HepG2 (cell line): ENCODE results near the gene RHD. TPM values are rescaled to one million over a fixed set of nuclear protein-coding genes. Genes with fewer than 3 reads are reported as not detected.

ENCODE experiments used
- CHD4 ChIP-seq: fragments of 200-600 bp; sonication (generic); IDR thresholded peaks from 2 replicates; pipeline ENCODE4 v1.7.0; 2017; ENCODE audit warnings: mild to moderate bottlenecking, low read length, borderline replicate concordance
- FOXC1 ChIP-seq: sonication (generic); formaldehyde crosslinking; IDR thresholded peaks from 2 replicates; pipeline ENCODE4 v1.8.0; 2022; ENCODE audit warnings: mild to moderate bottlenecking, missing genetic modification reagents, borderline replicate concordance
- MAZ ChIP-seq, 2 experiments: sonication (generic) in 1 of 2; formaldehyde crosslinking in 1 of 2; IDR thresholded peaks; 2 replicates each; pipeline versions ENCODE4 v1.5.0 to v1.6.1; 2012 to 2020; ENCODE audit warnings: low read depth in 2 of 2, mild to moderate bottlenecking in 2 of 2, borderline replicate concordance in 1 of 2, improper control_type of control experiment in 1 of 2, low read length in 1 of 2, missing genetic modification reagents in 1 of 2, moderate library complexity in 1 of 2
- MTF2 ChIP-seq: sonication (generic); formaldehyde crosslinking; IDR thresholded peaks from 2 replicates; pipeline ENCODE4 v1.5.0; 2020; ENCODE audit warnings: missing genetic modification reagents, borderline replicate concordance
- PITX1 ChIP-seq: sonication (generic); formaldehyde crosslinking; IDR thresholded peaks from 2 replicates; pipeline ENCODE4 v1.5.1; 2020; ENCODE audit warnings: mild to moderate bottlenecking, missing genetic modification reagents
- RAD21 ChIP-seq: fragments of 450-650 bp; formaldehyde crosslinking; IDR thresholded peaks from 2 replicates; pipeline ENCODE4 v1.5.0; 2020; ENCODE audit warnings: mild to moderate bottlenecking
- SNRNP70 ChIP-seq: fragments of 200-400 bp; formaldehyde crosslinking; IDR thresholded peaks from 2 replicates; pipeline ENCODE4 v1.6.1; 2017; ENCODE audit warnings: mild to moderate bottlenecking, low read depth, low read length, moderate library complexity
- ZFP62 ChIP-seq: sonication (generic); formaldehyde crosslinking; IDR thresholded peaks from 2 replicates; pipeline ENCODE4 v1.4.0; 2020; ENCODE audit warnings: missing genetic modification reagents
- ZNF225 ChIP-seq: sonication (generic); formaldehyde crosslinking; IDR thresholded peaks from 2 replicates; pipeline ENCODE4 v1.4.0; 2020; ENCODE audit warnings: mild to moderate bottlenecking, missing genetic modification reagents
- ZNF503 ChIP-seq: sonication (generic); formaldehyde crosslinking; IDR thresholded peaks from 2 replicates; pipeline ENCODE4 v1.4.0; 2020; ENCODE audit warnings: missing genetic modification reagents
- ZNF777 ChIP-seq: sonication (generic); formaldehyde crosslinking; IDR thresholded peaks from 2 replicates; pipeline ENCODE4 v1.4.0; 2020; ENCODE audit warnings: missing genetic modification reagents
- polyA plus RNA-seq, 8 experiments: library from polyadenylated mRNA; depleted of rRNA in 3 of 8; stranded (reverse) in 7 of 8; unstranded in 1 of 8; fragments of >200 nt; fragmentation: Illumina TruSeq in 4 of 8; extraction: Trizol in 4 of 8; gene quantifications; 2 replicates each; pipeline versions ENCODE4 v1.2.1 to v1.2.3, GENCODE V29; 2011 to 2016; ENCODE audit warnings: low read depth in 4 of 8, missing spikeins in 1 of 8, mixed read lengths in 1 of 8; ENCODE audit not compliant: insufficient read depth in 1 of 8
- total RNA-seq, 5 experiments: library from RNA; depleted of rRNA; stranded (reverse); fragments of >200 nt; fragmentation: Illumina TruSeq; extraction: Trizol; gene quantifications; 2 replicates each; pipeline ENCODE4 v1.2.3, GENCODE V29; 2016; ENCODE audit warnings: low read depth in 1 of 5
- TF ChIP-seq, protein P1 (sequence below): sonication (generic); formaldehyde crosslinking; IDR thresholded peaks from 2 replicates; pipeline ENCODE4 v1.4.0; 2020; ENCODE audit warnings: missing genetic modification reagents, mild to moderate bottlenecking, borderline replicate concordance
- TF ChIP-seq, protein P2 (sequence below): sonication (generic); formaldehyde crosslinking; IDR thresholded peaks from 2 replicates; pipeline ENCODE4 v1.9.0; 2022; ENCODE audit warnings: low read depth, missing genetic modification reagents
- TF ChIP-seq, protein P3 (sequence below): sonication (generic); formaldehyde crosslinking; IDR thresholded peaks from 2 replicates; pipeline ENCODE4 v1.5.0; 2020; ENCODE audit warnings: mild to moderate bottlenecking, missing genetic modification reagents

RHD gene
- total and polyA plus RNA-seq, 2 of the 13 experiments (the other 11 are each of a cell fraction or from before 2014, with no cell fraction given), result not detected

GRCh38 chr1:25247829-25248754 lies 24.2 kb upstream of the RHD start (continued):
- TF ChIP-seq ZNF503 (CRISPR knock-in tag), result no peak
- TF ChIP-seq MTF2 (CRISPR knock-in tag), result no peak
- TF ChIP-seq MAZ (IDR thresholded peaks at IDR 0.05; ENCODE audit: borderline replicate concordance, low read depth, low read length), result peak; percentile 8; the same call in 1 of the 2 replicates
- TF ChIP-seq MAZ (CRISPR knock-in tag; IDR thresholded peaks at IDR 0.05; ENCODE audit: low read depth), result 0 out of 2 replicates have a peak, but pooled peaks have one; percentile 60
- TF ChIP-seq ZFP62 (CRISPR knock-in tag), result no peak
- TF ChIP-seq, protein P1, sequence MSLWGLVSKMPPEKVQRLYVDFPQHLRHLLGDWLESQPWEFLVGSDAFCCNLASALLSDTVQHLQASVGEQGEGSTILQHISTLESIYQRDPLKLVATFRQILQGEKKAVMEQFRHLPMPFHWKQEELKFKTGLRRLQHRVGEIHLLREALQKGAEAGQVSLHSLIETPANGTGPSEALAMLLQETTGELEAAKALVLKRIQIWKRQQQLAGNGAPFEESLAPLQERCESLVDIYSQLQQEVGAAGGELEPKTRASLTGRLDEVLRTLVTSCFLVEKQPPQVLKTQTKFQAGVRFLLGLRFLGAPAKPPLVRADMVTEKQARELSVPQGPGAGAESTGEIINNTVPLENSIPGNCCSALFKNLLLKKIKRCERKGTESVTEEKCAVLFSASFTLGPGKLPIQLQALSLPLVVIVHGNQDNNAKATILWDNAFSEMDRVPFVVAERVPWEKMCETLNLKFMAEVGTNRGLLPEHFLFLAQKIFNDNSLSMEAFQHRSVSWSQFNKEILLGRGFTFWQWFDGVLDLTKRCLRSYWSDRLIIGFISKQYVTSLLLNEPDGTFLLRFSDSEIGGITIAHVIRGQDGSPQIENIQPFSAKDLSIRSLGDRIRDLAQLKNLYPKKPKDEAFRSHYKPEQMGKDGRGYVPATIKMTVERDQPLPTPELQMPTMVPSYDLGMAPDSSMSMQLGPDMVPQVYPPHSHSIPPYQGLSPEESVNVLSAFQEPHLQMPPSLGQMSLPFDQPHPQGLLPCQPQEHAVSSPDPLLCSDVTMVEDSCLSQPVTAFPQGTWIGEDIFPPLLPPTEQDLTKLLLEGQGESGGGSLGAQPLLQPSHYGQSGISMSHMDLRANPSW, result peak; percentile 76; the same call in 1 of the 2 replicates
- TF ChIP-seq, protein P2, sequence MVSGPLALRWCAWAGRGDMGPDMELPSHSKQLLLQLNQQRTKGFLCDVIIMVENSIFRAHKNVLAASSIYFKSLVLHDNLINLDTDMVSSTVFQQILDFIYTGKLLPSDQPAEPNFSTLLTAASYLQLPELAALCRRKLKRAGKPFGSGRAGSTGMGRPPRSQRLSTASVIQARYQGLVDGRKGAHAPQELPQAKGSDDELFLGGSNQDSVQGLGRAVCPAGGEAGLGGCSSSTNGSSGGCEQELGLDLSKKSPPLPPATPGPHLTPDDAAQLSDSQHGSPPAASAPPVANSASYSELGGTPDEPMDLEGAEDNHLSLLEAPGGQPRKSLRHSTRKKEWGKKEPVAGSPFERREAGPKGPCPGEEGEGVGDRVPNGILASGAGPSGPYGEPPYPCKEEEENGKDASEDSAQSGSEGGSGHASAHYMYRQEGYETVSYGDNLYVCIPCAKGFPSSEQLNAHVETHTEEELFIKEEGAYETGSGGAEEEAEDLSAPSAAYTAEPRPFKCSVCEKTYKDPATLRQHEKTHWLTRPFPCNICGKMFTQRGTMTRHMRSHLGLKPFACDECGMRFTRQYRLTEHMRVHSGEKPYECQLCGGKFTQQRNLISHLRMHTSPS (CRISPR knock-in tag), result peak; percentile 50; the same call in 1 of the 2 replicates
- TF ChIP-seq PITX1 (CRISPR knock-in tag), result peak; percentile 34; the same call in 1 of the 2 replicates
- 0 out of 2 replicates have a peak, but pooled peaks have one; percentile 3 for TF ChIP-seq FOXC1 (CRISPR knock-in tag)
- TF ChIP-seq, protein P3, sequence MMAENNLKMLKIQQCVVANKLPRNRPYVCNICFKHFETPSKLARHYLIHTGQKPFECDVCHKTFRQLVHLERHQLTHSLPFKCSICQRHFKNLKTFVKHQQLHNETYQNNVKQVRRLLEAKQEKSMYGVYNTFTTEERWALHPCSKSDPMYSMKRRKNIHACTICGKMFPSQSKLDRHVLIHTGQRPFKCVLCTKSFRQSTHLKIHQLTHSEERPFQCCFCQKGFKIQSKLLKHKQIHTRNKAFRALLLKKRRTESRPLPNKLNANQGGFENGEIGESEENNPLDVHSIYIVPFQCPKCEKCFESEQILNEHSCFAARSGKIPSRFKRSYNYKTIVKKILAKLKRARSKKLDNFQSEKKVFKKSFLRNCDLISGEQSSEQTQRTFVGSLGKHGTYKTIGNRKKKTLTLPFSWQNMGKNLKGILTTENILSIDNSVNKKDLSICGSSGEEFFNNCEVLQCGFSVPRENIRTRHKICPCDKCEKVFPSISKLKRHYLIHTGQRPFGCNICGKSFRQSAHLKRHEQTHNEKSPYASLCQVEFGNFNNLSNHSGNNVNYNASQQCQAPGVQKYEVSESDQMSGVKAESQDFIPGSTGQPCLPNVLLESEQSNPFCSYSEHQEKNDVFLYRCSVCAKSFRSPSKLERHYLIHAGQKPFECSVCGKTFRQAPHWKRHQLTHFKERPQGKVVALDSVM (CRISPR knock-in tag), result peak; percentile 65; the same call in 1 of the 2 replicates
- TF ChIP-seq RAD21 (CRISPR knock-in tag), result peak; percentile 61
- no peak for TF ChIP-seq SNRNP70
- TF ChIP-seq ZNF777 (CRISPR knock-in tag), result peak; percentile 14; the same call in 1 of the 2 replicates
- TF ChIP-seq ZNF225 (CRISPR knock-in tag), result 0 out of 2 replicates have a peak, but pooled peaks have one; percentile 16
- TF ChIP-seq CHD4, result no peak
